ENCODE results near the gene FBXL13. TPM values are rescaled to one million over a fixed set of nuclear protein-coding genes. Genes with fewer than 3 reads are reported as not detected.

Gene FBXL13
- polyA plus RNA-seq, 1 experiment = 0.95 TPM

DNA sequence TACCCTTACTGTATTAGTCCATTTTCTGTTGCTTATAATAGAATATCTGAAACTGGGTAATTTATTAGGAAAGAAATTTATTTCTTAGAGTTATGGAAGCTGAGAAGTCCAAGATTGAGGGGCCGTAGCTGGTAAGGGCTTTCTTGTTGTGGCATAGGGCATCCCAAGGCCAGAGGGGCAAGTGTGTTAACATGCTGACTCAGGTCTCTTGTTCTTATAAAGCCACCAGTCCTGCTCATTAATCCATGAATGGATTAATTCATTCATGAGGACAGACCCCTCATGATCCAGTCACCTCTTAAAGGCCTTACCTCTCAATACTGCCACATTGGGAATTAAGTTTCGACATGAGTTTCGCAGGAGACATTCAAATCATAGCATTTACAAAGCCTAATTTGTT, 2.7 kb upstream of the FBXL13 start:
- TF ChIP-seq, protein P1, sequence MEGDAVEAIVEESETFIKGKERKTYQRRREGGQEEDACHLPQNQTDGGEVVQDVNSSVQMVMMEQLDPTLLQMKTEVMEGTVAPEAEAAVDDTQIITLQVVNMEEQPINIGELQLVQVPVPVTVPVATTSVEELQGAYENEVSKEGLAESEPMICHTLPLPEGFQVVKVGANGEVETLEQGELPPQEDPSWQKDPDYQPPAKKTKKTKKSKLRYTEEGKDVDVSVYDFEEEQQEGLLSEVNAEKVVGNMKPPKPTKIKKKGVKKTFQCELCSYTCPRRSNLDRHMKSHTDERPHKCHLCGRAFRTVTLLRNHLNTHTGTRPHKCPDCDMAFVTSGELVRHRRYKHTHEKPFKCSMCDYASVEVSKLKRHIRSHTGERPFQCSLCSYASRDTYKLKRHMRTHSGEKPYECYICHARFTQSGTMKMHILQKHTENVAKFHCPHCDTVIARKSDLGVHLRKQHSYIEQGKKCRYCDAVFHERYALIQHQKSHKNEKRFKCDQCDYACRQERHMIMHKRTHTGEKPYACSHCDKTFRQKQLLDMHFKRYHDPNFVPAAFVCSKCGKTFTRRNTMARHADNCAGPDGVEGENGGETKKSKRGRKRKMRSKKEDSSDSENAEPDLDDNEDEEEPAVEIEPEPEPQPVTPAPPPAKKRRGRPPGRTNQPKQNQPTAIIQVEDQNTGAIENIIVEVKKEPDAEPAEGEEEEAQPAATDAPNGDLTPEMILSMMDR (IDR thresholded peaks at IDR 0.05; ENCODE audit: low read depth, low read length) = no peak
- H3K27ac ChIP-seq (ENCODE audit: low read depth, low read length) = no peak overlapping the region
- no peaks in the 10 kb centered on the region for H3K27me3 ChIP-seq (ENCODE audit: control insufficient read depth, insufficient read depth, low read length)
- DNase-seq (ENCODE audit: low read depth, low spot score) = no peak
- CTCF ChIA-PET = interaction anchor here (0.6 kb wide), 1 partner anchor 10 kb away, joined by 3 read pairs; no protein-coding TSS in a partner anchor
- H3K4me3 ChIP-seq (ENCODE audit: low read depth, low read length) = no peak overlapping the region
- POLR2A ChIA-PET = no interaction called here
- H3K9me3 ChIP-seq (ENCODE audit: control insufficient read depth, insufficient read depth, low read length) = no peaks in the 10 kb centered on the region; the same call in 1 of the 2 replicates

DNA sequence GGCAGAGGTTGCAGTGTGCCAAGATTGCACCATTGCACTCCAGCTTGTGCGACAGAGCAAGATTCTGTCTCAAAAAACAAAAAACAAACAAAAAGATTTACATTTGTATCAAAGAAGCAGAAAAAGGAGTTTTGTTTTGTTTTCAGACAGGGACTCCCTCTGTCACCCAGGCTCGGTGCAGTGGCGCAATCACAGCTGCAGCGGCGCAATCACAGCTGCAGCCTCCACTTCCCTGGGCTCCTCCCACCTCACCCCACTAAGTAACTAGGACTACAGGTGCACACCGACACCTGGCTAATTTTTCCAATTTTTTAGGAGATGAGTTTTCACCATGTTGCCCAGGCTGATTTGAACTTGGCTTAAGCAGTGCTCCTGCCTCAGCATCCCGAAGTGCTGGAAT, 2.2 kb upstream of the FBXL13 start:
- TF ChIP-seq, protein P1 (IDR thresholded peaks at IDR 0.05; ENCODE audit: low read depth, low read length) = no peak
- no peak overlapping the region for H3K27ac ChIP-seq (ENCODE audit: low read depth, low read length)
- POLR2A ChIA-PET = no interaction called here
- no peak for DNase-seq (ENCODE audit: low read depth, low spot score)
- CTCF ChIA-PET = interaction anchor here (0.6 kb wide), 1 partner anchor 10 kb away, joined by 3 read pairs; no protein-coding TSS in a partner anchor
- H3K9me3 ChIP-seq (ENCODE audit: control insufficient read depth, insufficient read depth, low read length) = no peaks in the 10 kb centered on the region; the same call in 1 of the 2 replicates
- no peak overlapping the region for H3K4me3 ChIP-seq (ENCODE audit: low read depth, low read length)
- no peaks in the 10 kb centered on the region for H3K27me3 ChIP-seq (ENCODE audit: control insufficient read depth, insufficient read depth, low read length)

DNA sequence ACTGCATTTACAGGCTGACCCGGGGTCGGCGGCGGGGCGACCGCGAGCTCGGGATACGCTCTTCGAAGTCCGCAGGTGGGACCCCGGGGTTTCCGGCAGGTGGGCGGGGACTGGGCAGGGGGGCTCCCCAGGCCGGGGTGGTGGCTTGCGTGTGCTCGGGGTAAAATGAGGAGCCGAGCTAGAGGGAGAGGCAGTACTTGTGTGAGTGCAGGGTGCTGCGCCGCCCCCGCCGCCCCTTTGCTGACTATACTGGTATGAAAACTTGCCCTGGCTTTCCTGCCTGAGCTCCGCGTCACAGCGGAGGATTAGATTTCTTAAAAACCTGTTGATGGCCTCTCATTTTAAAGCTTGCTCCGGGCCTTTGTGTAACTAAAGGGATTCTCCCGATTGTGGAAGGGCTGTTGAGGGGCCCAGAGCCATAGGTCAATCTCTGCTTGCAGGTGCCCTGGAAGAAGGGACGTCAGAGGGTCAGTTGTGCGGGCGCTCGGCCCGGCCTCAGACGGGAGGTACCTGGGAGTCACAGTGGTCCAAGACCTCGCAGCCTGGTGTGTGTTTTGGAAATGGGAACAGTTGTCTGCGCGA, 832 bp upstream of the FBXL13 start:
- POLR2A ChIA-PET = interaction anchor here (0.6 to 2.2 kb wide), 8 partner anchors 9 to 242 kb away, joined by 3 to 11 read pairs (median 3); partner anchors contain the start of genes LRRC17 and NAPEPLD
- peak; percentile 10 for DNase-seq (ENCODE audit: low read depth, low spot score)
- TF ChIP-seq, protein P1 (IDR thresholded peaks at IDR 0.05; ENCODE audit: low read depth, low read length) = no peak

DNA sequence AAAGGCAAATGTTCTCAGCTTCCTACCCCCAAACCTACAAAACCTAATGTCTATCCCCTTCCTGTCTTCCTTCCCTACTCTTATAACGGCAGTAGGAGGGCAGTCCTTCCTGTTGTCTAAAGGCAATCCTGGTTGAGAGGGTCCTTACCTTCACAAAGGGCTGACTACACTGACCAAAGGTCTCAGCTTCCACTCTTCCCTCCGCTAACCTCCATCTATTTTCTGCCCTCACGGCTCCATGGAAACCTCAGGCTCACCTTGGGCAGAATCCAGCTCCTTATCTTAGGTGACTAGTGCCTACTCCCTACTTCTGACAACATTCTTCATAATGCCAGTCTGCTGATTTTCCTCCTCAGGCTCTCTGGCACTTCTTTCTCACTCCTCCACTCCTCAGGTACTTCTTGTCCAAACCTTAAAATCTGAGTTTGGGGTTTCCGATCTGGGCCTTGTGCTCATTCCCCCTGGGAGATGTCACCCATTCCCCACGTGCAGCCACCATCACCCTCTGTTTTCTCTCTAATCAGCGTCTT, 542 bp downstream of the FBXL13 start:
- ChIA-PET POLR2A (interaction anchor here (1.0 to 2.2 kb wide), 4 partner anchors 30 to 161 kb away, joined by 3 to 11 read pairs (median 4); partner anchors contain the start of genes LRRC17 and NAPEPLD), CTCF (interaction anchor here (0.6 to 6.2 kb wide), 7 partner anchors 8 to 316 kb away, joined by 3 to 59 read pairs (median 7); no protein-coding TSS in a partner anchor)
- Histone ChIP-seq H3K27me3 (ENCODE audit: control insufficient read depth, insufficient read depth, low read length) (no peaks in the 10 kb centered on the region), H3K4me3 (ENCODE audit: low read depth, low read length) (peak overlapping the region; percentile 93), H3K27ac (ENCODE audit: low read depth, low read length) (peak overlapping the region; percentile 49), H3K9me3 (ENCODE audit: control insufficient read depth, insufficient read depth, low read length) (peaks cover 1% of the 10 kb centered on the region; the same call in 1 of the 2 replicates)
- no peak for DNase-seq (ENCODE audit: low read depth, low spot score)
- TF ChIP-seq, protein P1 (IDR thresholded peaks at IDR 0.05; ENCODE audit: low read depth, low read length) = no peak

More for the DNA sequence above, 832 bp upstream of the FBXL13 start:
- CTCF ChIA-PET = interaction anchor here (0.9 to 6.2 kb wide), 7 partner anchors 9 to 317 kb away, joined by 3 to 59 read pairs (median 4); no protein-coding TSS in a partner anchor
- no peaks in the 10 kb centered on the region; the same call in 1 of the 2 replicates for H3K9me3 ChIP-seq (ENCODE audit: control insufficient read depth, insufficient read depth, low read length)
- peak overlapping the region; percentile 57 for H3K27ac ChIP-seq (ENCODE audit: low read depth, low read length)
- no peaks in the 10 kb centered on the region for H3K27me3 ChIP-seq (ENCODE audit: control insufficient read depth, insufficient read depth, low read length)
- H3K4me3 ChIP-seq (ENCODE audit: low read depth, low read length) = peak overlapping the region; percentile 93

- ChIA-PET CTCF (interaction anchor here (0.5 to 6.2 kb wide), 2 partner anchors 9 to 313 kb away, joined by 3 to 59 read pairs; no protein-coding TSS in a partner anchor), POLR2A (interaction anchor here (0.5 kb wide), 1 partner anchor 250 kb away, joined by 4 read pairs; no protein-coding TSS in a partner anchor)
- Histone ChIP-seq H3K27me3 (ENCODE audit: control insufficient read depth, insufficient read depth, low read length) (no peaks in the 10 kb centered on the region), H3K9me3 (ENCODE audit: control insufficient read depth, insufficient read depth, low read length) (peaks cover 6% of the 10 kb centered on the region), H3K27ac (ENCODE audit: low read depth, low read length) (no peak overlapping the region), H3K4me3 (ENCODE audit: low read depth, low read length) (no peak overlapping the region)
- no peak for DNase-seq (ENCODE audit: low read depth, low spot score)
- TF ChIP-seq, protein P1 (IDR thresholded peaks at IDR 0.05; ENCODE audit: low read depth, low read length) = no peak
Measured at GRCh38 chr7:103071000-103071399, 3.6 kb downstream of the FBXL13 start.

Data from AG04450 (cell line).